Lower leg skin (tissue), 3 donors: ENCODE results near the gene NOTCH2.

ENCODE experiments used
- CTCF ChIP-seq, 3 donors: fragments of 450-650 bp; IDR thresholded peaks; one replicate each; pipeline ENCODE4 v1.5.1; 2016; ENCODE audit warnings: antibody characterized with exemption in 3 of 3, mild to moderate bottlenecking in 3 of 3, moderate library complexity in 2 of 3
- POLR2A ChIP-seq, 2 donors: fragments of 450-650 bp; IDR thresholded peaks; one replicate each; pipeline ENCODE4 v1.6.1; 2016 to 2017; ENCODE audit warnings: antibody characterized with exemption in 2 of 2, mild to moderate bottlenecking in 1 of 2, moderate library complexity in 1 of 2

- TF ChIP-seq CTCF (IDR thresholded peaks at IDR 0.05), result no peak
- no peak for TF ChIP-seq POLR2A (IDR thresholded peaks at IDR 0.05)
Measured at GRCh38 chr1:119978018-119978505, 91.4 kb downstream of the NOTCH2 start.
